ENCODE measurements around the gene TRIM29. TPM values are rescaled to one million over a fixed set of nuclear protein-coding genes. Genes with fewer than 3 reads are reported as not detected.

Gene TRIM29
- total RNA-seq, 1 donor from 2014 or later: not detected

DNA sequence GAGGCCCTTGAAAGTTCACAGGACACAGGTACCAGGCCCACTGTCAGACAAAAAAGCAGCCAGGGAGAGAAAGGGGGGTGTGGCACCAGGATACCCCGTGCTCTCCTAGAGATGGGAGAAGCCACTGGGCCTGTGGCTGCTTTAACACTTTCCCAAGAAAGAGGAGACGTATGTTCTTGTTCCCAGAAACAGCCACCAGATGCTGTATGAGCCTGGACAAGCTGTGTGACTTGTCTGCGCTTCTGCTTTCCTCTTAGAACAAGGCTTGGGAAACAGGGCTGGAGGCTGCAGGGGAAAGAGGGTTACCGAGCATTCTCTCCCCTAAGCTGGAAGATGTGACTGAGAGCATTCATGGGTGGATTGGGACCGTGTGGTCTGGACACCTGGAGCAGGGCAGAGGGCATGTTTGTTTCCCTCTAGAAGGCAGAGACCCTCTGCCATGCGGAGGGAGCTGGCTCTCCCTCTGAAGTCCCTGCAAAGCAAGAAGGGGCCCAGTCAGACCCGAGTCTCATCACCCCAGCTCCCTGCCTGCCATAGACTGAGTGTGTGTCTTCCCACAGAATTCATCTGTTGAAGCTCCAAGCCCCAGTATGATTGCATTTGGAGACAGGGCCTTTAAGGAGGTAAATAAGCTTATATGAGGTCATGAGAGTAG lies 74.1 kb downstream of the TRIM29 start:
- TF ChIP-seq, protein P1, sequence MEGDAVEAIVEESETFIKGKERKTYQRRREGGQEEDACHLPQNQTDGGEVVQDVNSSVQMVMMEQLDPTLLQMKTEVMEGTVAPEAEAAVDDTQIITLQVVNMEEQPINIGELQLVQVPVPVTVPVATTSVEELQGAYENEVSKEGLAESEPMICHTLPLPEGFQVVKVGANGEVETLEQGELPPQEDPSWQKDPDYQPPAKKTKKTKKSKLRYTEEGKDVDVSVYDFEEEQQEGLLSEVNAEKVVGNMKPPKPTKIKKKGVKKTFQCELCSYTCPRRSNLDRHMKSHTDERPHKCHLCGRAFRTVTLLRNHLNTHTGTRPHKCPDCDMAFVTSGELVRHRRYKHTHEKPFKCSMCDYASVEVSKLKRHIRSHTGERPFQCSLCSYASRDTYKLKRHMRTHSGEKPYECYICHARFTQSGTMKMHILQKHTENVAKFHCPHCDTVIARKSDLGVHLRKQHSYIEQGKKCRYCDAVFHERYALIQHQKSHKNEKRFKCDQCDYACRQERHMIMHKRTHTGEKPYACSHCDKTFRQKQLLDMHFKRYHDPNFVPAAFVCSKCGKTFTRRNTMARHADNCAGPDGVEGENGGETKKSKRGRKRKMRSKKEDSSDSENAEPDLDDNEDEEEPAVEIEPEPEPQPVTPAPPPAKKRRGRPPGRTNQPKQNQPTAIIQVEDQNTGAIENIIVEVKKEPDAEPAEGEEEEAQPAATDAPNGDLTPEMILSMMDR (IDR thresholded peaks at IDR 0.05; ENCODE audit: unreplicated experiment): no peak
- no peaks in the 10 kb centered on the region for H3K4me1 Mint-ChIP-seq (ENCODE audit: low read depth)
- DNase-seq (ENCODE audit: low spot score, unreplicated experiment): peak; percentile 1
- H3K36me3 Mint-ChIP-seq (ENCODE audit: insufficient read depth): no peaks in the 10 kb centered on the region
- H3K4me3 Mint-ChIP-seq (ENCODE audit: low read depth): no peak overlapping the region
- H3K27me3 Mint-ChIP-seq: peaks cover 41% of the 10 kb centered on the region
- no peak overlapping the region for H3K27ac Mint-ChIP-seq
- H3K9me3 Mint-ChIP-seq (ENCODE audit: low read depth): no peaks in the 10 kb centered on the region

DNA sequence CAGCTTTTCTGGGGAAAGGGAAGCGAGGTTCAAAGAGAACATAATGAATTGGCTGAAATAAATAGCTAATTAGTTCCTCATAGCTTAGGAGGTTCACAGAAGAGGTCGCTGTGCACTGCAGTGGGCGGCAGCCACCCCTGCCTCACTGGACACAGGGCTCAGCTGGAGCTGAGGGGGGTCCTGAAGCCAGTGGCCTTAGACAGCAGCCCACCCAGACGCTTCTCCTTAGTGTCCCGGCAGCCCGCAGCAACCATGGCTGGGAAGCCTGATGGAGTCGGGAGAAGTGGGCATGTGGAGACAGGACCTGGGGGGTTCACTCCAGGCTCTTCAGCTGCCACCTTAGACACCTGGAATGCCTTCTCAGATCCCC lies 75.4 kb downstream of the TRIM29 start:
- peak; percentile 2 for DNase-seq (ENCODE audit: low spot score, unreplicated experiment)
- H3K27ac Mint-ChIP-seq: no peak overlapping the region
- peaks cover 45% of the 10 kb centered on the region for H3K27me3 Mint-ChIP-seq
- H3K4me3 Mint-ChIP-seq (ENCODE audit: low read depth): no peak overlapping the region
- no peaks in the 10 kb centered on the region for H3K36me3 Mint-ChIP-seq (ENCODE audit: insufficient read depth)
- H3K4me1 Mint-ChIP-seq (ENCODE audit: low read depth): no peaks in the 10 kb centered on the region
- TF ChIP-seq, protein P1 (IDR thresholded peaks at IDR 0.05; ENCODE audit: unreplicated experiment): no peak
- no peaks in the 10 kb centered on the region for H3K9me3 Mint-ChIP-seq (ENCODE audit: low read depth)

DNA sequence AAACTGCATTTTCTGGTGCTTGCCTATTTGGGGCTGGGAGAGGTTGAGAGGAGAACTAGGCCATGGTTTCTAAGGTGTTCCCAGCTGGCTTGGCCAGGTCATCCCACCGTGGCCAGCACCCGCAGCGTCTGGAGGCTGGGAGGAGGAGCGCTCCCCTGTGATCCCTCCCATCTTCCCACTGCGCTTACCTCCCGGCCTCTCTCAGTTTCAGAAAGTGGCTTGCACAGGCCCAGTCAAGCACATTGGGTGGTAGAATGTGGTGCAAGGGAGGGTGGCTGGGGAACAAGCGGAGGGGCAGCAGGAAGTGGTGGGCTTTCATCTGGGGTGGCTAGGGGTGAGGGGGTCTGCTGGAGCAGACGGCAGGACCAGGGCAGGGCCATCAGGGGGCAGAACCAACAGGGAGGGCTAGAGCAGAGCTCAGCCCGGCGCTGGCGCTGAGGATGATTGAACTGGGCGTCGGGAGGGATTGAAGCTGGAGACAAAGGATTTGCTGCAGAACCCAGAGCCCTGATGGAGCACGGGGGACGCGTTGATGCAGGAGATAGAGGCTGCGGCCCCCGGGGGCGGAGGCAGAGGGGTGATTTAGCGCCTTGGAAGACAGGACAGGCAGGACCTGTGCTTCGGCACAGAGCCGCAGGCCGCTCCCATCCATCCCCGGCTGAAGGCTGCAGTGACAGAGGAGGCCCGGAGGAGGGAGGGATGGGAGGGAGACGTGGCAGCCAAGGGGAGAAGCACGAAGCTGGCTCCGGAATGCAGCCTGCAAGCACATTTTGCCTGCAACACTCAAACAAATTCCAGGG lies 76.0 kb downstream of the TRIM29 start:
- TF ChIP-seq, protein P1 (IDR thresholded peaks at IDR 0.05; ENCODE audit: unreplicated experiment): no peak
- Mint-ChIP-seq H3K36me3 (ENCODE audit: insufficient read depth) (no peaks in the 10 kb centered on the region), H3K4me1 (ENCODE audit: low read depth) (no peaks in the 10 kb centered on the region), H3K4me3 (ENCODE audit: low read depth) (no peak overlapping the region), H3K9me3 (ENCODE audit: low read depth) (no peaks in the 10 kb centered on the region), H3K27ac (no peak overlapping the region), H3K27me3 (peaks cover 49% of the 10 kb centered on the region)
- no peak for DNase-seq (ENCODE audit: low spot score, unreplicated experiment)

Other genes with a start within 250 kb of the TRIM29 start
- 6.5 and 6.6 TPM in 2 replicates for gene OAF, start 72.9 kb upstream of the TRIM29 start, total RNA-seq
- gene POU2F3, start 102.0 kb upstream of the TRIM29 start, total RNA-seq: 0.09 TPM in 1 of 2 replicates, not detected in the other
- gene TLCD5, start 187.2 kb upstream of the TRIM29 start, total RNA-seq: 8.9 and 9.3 TPM in 2 replicates
- 64.9 and 66.2 TPM in 2 replicates for gene ARHGEF12, start 198.3 kb upstream of the TRIM29 start, total RNA-seq

Data from progenitor cell of endocrine pancreas (in vitro differentiated cells).